Endothelial cell of umbilical vein (primary cell): ENCODE data around the gene SLITRK3. TPM values are rescaled to one million over a fixed set of nuclear protein-coding genes. Genes with fewer than 3 reads are reported as not detected.

Experiments
- BruUV-seq: library from RNA; stranded (reverse); fragments of 400-500 nt; replicated peaks from 2 replicates; lab custom pipeline; 2021; lab: Mats Ljungman, UMichigan
- CTCF ChIA-PET: fragments of 300-600, 350-600 bp; sonication (Branson Sonifier 250); formaldehyde crosslinking; loops from one replicate; lab custom pipeline; 2021; ENCODE audit warnings: antibody characterized with exemption, inconsistent platforms; lab: Charles Lee
- POLR2A ChIA-PET: fragments of 300-600, 350-600 bp; sonication (Branson Sonifier 250); formaldehyde crosslinking; loops from one replicate; lab custom pipeline; 2021; ENCODE audit warnings: antibody characterized with exemption, inconsistent platforms; lab: Charles Lee
- DNase-seq: peaks from one replicate; pipeline ENCODE4 v3.0.0-alpha.2; 2011; ENCODE audit warnings: low read depth, low spot score
- FAIRE-seq: peaks from 2 replicates; lab custom pipeline; 2011; peaks lifted over from hg19 to GRCh38; lab: Jason Lieb, UNC
- H2AFZ ChIP-seq: 2 replicates; pipeline ENCODE4 v1.6.0; 2012; ENCODE audit warnings: low read depth, low read length, control low read depth, inconsistent platforms
- H3K27ac ChIP-seq: 2 replicates; pipeline ENCODE4 v1.5.1; 2011; ENCODE audit warnings: low read depth, mild to moderate bottlenecking, control low read depth, low read length, moderate library complexity; ENCODE audit not compliant: insufficient read depth
- H3K27me3 ChIP-seq, 2 experiments: 2 replicates each; pipeline versions ENCODE4 v1.6.0 to v1.6.1; 2011; ENCODE audit warnings: low read length in 2 of 2, mixed read lengths in 1 of 2; ENCODE audit not compliant: control insufficient read depth in 2 of 2, insufficient read depth in 2 of 2
- H3K36me3 ChIP-seq, 2 experiments: 2 replicates in 1 of 2; 3 replicates in 1 of 2; pipeline ENCODE4 v1.5.1; 2011; ENCODE audit warnings: low read length in 2 of 2, mild to moderate bottlenecking in 1 of 2, moderate library complexity in 1 of 2; ENCODE audit not compliant: control insufficient read depth in 2 of 2, insufficient read depth in 2 of 2; ENCODE audit errors: extremely low read depth in 1 of 2
- H3K4me1 ChIP-seq: 3 replicates; pipeline ENCODE4 v1.5.1; 2011; ENCODE audit warnings: mild to moderate bottlenecking, low read length; ENCODE audit not compliant: control insufficient read depth, insufficient read depth; ENCODE audit errors: extremely low read depth
- H3K4me2 ChIP-seq: 2 replicates; pipeline ENCODE4 v1.6.1; 2011; ENCODE audit warnings: low read length, control low read depth, mixed read lengths; ENCODE audit not compliant: insufficient read depth
- H3K4me3 ChIP-seq, 3 experiments: fragments of 200-600 bp in 1 of 3; sonication (generic), shearing (Covaris generic) in 1 of 3; replicated peaks in 1 of 3; 2 replicates each; pipeline ENCODE4 v1.5.1; 2011 to 2016; ENCODE audit warnings: control low read depth in 3 of 3, low read length in 3 of 3, mild to moderate bottlenecking in 2 of 3, inconsistent platforms in 1 of 3, low read depth in 1 of 3, moderate library complexity in 1 of 3; ENCODE audit not compliant: insufficient read depth in 1 of 3
- H3K79me2 ChIP-seq: 2 replicates; pipeline ENCODE4 v1.6.0; 2012; ENCODE audit warnings: low read length, inconsistent platforms; ENCODE audit not compliant: control insufficient read depth, insufficient read depth
- H3K9ac ChIP-seq: replicated peaks from 2 replicates; pipeline ENCODE3; 2011; ENCODE audit warnings: low read length, control low read depth; ENCODE audit not compliant: insufficient read depth; ENCODE audit errors: extremely low read depth
- H3K9me1 ChIP-seq: replicated peaks from 3 replicates; pipeline ENCODE4 v1.6.0; 2011; ENCODE audit warnings: mild to moderate bottlenecking, low read length; ENCODE audit not compliant: control insufficient read depth, insufficient read depth; ENCODE audit errors: extremely low read depth
- H3K9me3 ChIP-seq: replicated peaks from 2 replicates; pipeline ENCODE4 v1.5.1; 2012; ENCODE audit warnings: low read length, inconsistent platforms; ENCODE audit not compliant: control insufficient read depth, insufficient read depth
- H4K20me1 ChIP-seq: replicated peaks from 2 replicates; pipeline ENCODE3; 2011; ENCODE audit warnings: mild to moderate bottlenecking, low read length; ENCODE audit not compliant: control insufficient read depth, insufficient read depth; ENCODE audit errors: extremely low read depth
- CTCF ChIP-seq, 2 donors: IDR thresholded peaks; 1 replicate in 1 of 2; 2 replicates in 1 of 2; pipeline ENCODE4 v1.5.1; 2011; ENCODE audit warnings: low read length in 2 of 2, mild to moderate bottlenecking in 2 of 2, moderate library complexity in 2 of 2, control low read depth in 1 of 2, inconsistent platforms in 1 of 2, low read depth in 1 of 2; ENCODE audit not compliant: insufficient read depth in 1 of 2; ENCODE audit errors: extremely low read depth in 1 of 2
- EZH2 ChIP-seq: IDR thresholded peaks from 2 replicates; pipeline ENCODE4 v1.6.1; 2012; ENCODE audit warnings: borderline replicate concordance, low read depth, mild to moderate bottlenecking, moderate library complexity, low read length, inconsistent platforms; ENCODE audit not compliant: severe bottlenecking
- FOS ChIP-seq: IDR thresholded peaks from 2 replicates; pipeline ENCODE4 v1.6.1; 2011; ENCODE audit warnings: mild to moderate bottlenecking, low read length, moderate library complexity, borderline replicate concordance; ENCODE audit not compliant: insufficient read depth
- JUN ChIP-seq: IDR thresholded peaks from 2 replicates; pipeline ENCODE4 v1.6.1; 2011; ENCODE audit warnings: borderline replicate concordance, low read depth; ENCODE audit not compliant: insufficient read length, insufficient read depth
- MAX ChIP-seq: IDR thresholded peaks from 2 replicates; pipeline ENCODE4 v1.6.1; 2011; ENCODE audit not compliant: insufficient read depth, insufficient read length
- MYC ChIP-seq: IDR thresholded peaks from one replicate; pipeline ENCODE4 v1.6.1; 2011; ENCODE audit warnings: mild to moderate bottlenecking, low read depth, low read length
- POLR2A ChIP-seq: IDR thresholded peaks from 2 replicates; pipeline ENCODE4 v1.6.1; 2012; ENCODE audit warnings: low read depth, mild to moderate bottlenecking, control low read depth, low read length
- POLR2AphosphoS5 ChIP-seq: IDR thresholded peaks from 2 replicates; pipeline ENCODE4 v1.6.1; 2012; ENCODE audit warnings: low read depth, mild to moderate bottlenecking, control low read depth, low read length, moderate library complexity; ENCODE audit not compliant: insufficient read depth
- dilution Hi-C: fragments of 300-500 bp; cut with MboI; formaldehyde crosslinking; loops from one replicate; pipeline ENCODE4 v1.15.0; 2019; ENCODE audit warnings: low sequenced_read_pairs; ENCODE audit not compliant: extremely low pct_ligation_motif_present
- intact Hi-C: fragments of 100-400 bp; cut with micrococcal nuclease; formaldehyde crosslinking; loops from one replicate; pipeline ENCODE4 v1.10.0; 2022
- polyA plus RNA-seq, 4 experiments: library from polyadenylated mRNA; depleted of rRNA in 3 of 4; stranded (reverse) in 3 of 4; unstranded in 1 of 4; fragments of >200 nt; gene quantifications; 2 replicates each; pipeline versions ENCODE4 v1.2.1 to v1.2.3, GENCODE V29; 2011 to 2012; ENCODE audit warnings: missing spikeins in 1 of 4
- total RNA-seq: library from RNA; stranded (reverse); gene quantifications from 2 replicates; pipeline ENCODE4 v1.2.3, GENCODE V29; 2021

Gene SLITRK3
- total and polyA plus RNA-seq, 2 donors (not counting 3 experiments of a cell fraction or from before 2014, with no cell fraction given) = not detected

- no peak overlapping the region for H3K4me3 ChIP-seq
- peak; percentile 94 for FAIRE-seq
- H2AFZ ChIP-seq = peak overlapping the region; percentile 54
- peak; percentile 64 for DNase-seq
- H3K4me1 ChIP-seq = no peaks in the 10 kb centered on the region
- CTCF ChIA-PET = interaction anchor here (0.6 to 1.5 kb wide), 8 partner anchors 11 to 1826 kb away, joined by 3 to 12 read pairs (median 4); no protein-coding TSS in a partner anchor
- intact Hi-C loops = loop anchor here (2.0 kb wide), 1 partner anchor 1826 kb away; no protein-coding TSS in a partner anchor
- H3K9me3 ChIP-seq = no peaks in the 10 kb centered on the region
- dilution Hi-C loops = no loop called here
- no peaks in the 10 kb centered on the region for H3K9me1 ChIP-seq
- peak overlapping the region; percentile 10 for H3K4me2 ChIP-seq
- BruUV-seq = no TSS peak
- no peaks in the 10 kb centered on the region for H3K27me3 ChIP-seq
- H3K36me3 ChIP-seq = no peaks in the 10 kb centered on the region
- no peaks in the 10 kb centered on the region for H3K79me2 ChIP-seq
- POLR2A ChIA-PET = interaction anchor here (0.6 kb wide), 1 partner anchor 13 kb away, joined by 3 read pairs; no protein-coding TSS in a partner anchor
- no peak overlapping the region for H3K9ac ChIP-seq
- TF ChIP-seq MAX (no peak), POLR2AphosphoS5 (no peak), POLR2A (no peak), JUN (no peak), EZH2 (no peak), CTCF (IDR thresholded peaks at IDR 0.05; ENCODE audit: extremely low read depth in 1 of 2, insufficient read depth in 1 of 2, low read depth in 1 of 2, low read length in 2 of 2) (peak; percentile 83 to 88), MYC (no peak), FOS (no peak)
- no peaks in the 10 kb centered on the region for H4K20me1 ChIP-seq
- H3K27ac ChIP-seq = no peak overlapping the region
These were observed 10.5 kb upstream of the SLITRK3 start for GRCh38 chr3:165206454-165207266.
